Neuronal stem cell (in vitro differentiated cells): ENCODE results near the gene MCU.

Experiments used
- DNase-seq: peaks from one replicate; pipeline ENCODE4 v3.0.0-alpha.2; 2013; ENCODE audit warnings: low spot score
- H2AFZ ChIP-seq: one replicate; pipeline ENCODE4 v1.6.1; 2013; ENCODE audit warnings: mild to moderate bottlenecking, low read length, inconsistent platforms
- H2AK5ac ChIP-seq: 2 replicates; pipeline ENCODE4 v1.6.1; 2013; ENCODE audit warnings: low read depth, mild to moderate bottlenecking, inconsistent platforms, low read length, moderate library complexity, mixed read lengths
- H2BK120ac ChIP-seq: 2 replicates; pipeline ENCODE4 v1.6.1; 2013; ENCODE audit warnings: low read depth, mild to moderate bottlenecking, inconsistent platforms, low read length, moderate library complexity, mixed read lengths
- H2BK12ac ChIP-seq: one replicate; pipeline ENCODE4 v1.6.1; 2013; ENCODE audit warnings: low read length, inconsistent platforms
- H2BK15ac ChIP-seq: 2 replicates; pipeline ENCODE4 v1.6.1; 2013; ENCODE audit warnings: mild to moderate bottlenecking, low read length, inconsistent platforms, mixed read lengths
- H2BK5ac ChIP-seq: one replicate; pipeline ENCODE4 v1.6.1; 2013; ENCODE audit warnings: inconsistent platforms, mild to moderate bottlenecking, low read length, moderate library complexity
- H3K14ac ChIP-seq: one replicate; pipeline ENCODE4 v1.6.1; 2013; ENCODE audit warnings: low read length, inconsistent platforms
- H3K18ac ChIP-seq: 2 replicates; pipeline ENCODE4 v1.6.1; 2013; ENCODE audit warnings: low read length, inconsistent platforms
- H3K23ac ChIP-seq: 2 replicates; pipeline ENCODE4 v1.6.1; 2013; ENCODE audit warnings: low read depth, mild to moderate bottlenecking, mixed read lengths, low read length, inconsistent platforms; ENCODE audit not compliant: poor library complexity
- H3K27ac ChIP-seq: replicated peaks from 3 replicates; pipeline ENCODE4 v1.5.1; 2013; ENCODE audit warnings: low read length, inconsistent platforms
- H3K27me3 ChIP-seq, 3 experiments: 2 replicates each; pipeline ENCODE4 v1.6.1; 2013; ENCODE audit warnings: low read length in 3 of 3, mild to moderate bottlenecking in 2 of 3, inconsistent platforms in 1 of 3, low read depth in 1 of 3, mixed read lengths in 1 of 3, moderate library complexity in 1 of 3; ENCODE audit not compliant: control insufficient read depth in 3 of 3, insufficient read depth in 3 of 3
- H3K36me3 ChIP-seq, 2 donors: replicated peaks in 1 of 2; 2 replicates each; pipeline ENCODE4 v1.6.1; 2013; ENCODE audit warnings: low read length in 2 of 2; ENCODE audit not compliant: control insufficient read depth in 2 of 2, insufficient read depth in 2 of 2
- H3K4ac ChIP-seq: 2 replicates; pipeline ENCODE4 v1.6.1; 2013; ENCODE audit warnings: inconsistent platforms, mild to moderate bottlenecking, low read length, moderate library complexity
- H3K4me1 ChIP-seq, 2 donors: 1 replicate in 1 of 2; 2 replicates in 1 of 2; pipeline ENCODE4 v1.6.1; 2013; ENCODE audit warnings: low read length in 2 of 2, low read depth in 1 of 2; ENCODE audit not compliant: control insufficient read depth in 2 of 2, insufficient read depth in 1 of 2
- H3K4me2 ChIP-seq: one replicate; pipeline ENCODE4 v1.6.1; 2013; ENCODE audit warnings: mild to moderate bottlenecking, low read length, inconsistent platforms; ENCODE audit not compliant: insufficient read depth, poor library complexity, severe bottlenecking
- H3K4me3 ChIP-seq, 2 donors: 2 replicates each; pipeline ENCODE4 v1.5.1; 2013; ENCODE audit warnings: low read length in 2 of 2, mild to moderate bottlenecking in 2 of 2, inconsistent platforms in 1 of 2, moderate library complexity in 1 of 2
- H3K79me1 ChIP-seq: one replicate; pipeline ENCODE4 v1.6.1; 2013; ENCODE audit warnings: low read depth, mild to moderate bottlenecking, inconsistent platforms, low read length, moderate library complexity
- H3K9ac ChIP-seq: one replicate; pipeline ENCODE4 v1.6.1; 2013; ENCODE audit warnings: mild to moderate bottlenecking, low read depth, low read length, inconsistent platforms; ENCODE audit not compliant: poor library complexity
- H3K9me3 ChIP-seq, 2 donors: replicated peaks in 1 of 2; 2 replicates each; pipeline versions ENCODE3 to v1.6.1; 2013; ENCODE audit warnings: low read length in 2 of 2, mild to moderate bottlenecking in 2 of 2, inconsistent platforms in 1 of 2, low read depth in 1 of 2, mixed read lengths in 1 of 2, moderate library complexity in 1 of 2; ENCODE audit not compliant: control insufficient read depth in 2 of 2, insufficient read depth in 1 of 2
- H4K8ac ChIP-seq: one replicate; pipeline ENCODE4 v1.6.1; 2013; ENCODE audit warnings: low read depth, mild to moderate bottlenecking, inconsistent platforms, low read length, moderate library complexity
- H4K91ac ChIP-seq: one replicate; pipeline ENCODE4 v1.6.1; 2013; ENCODE audit warnings: low read length, low read depth, mild to moderate bottlenecking, inconsistent platforms; ENCODE audit not compliant: poor library complexity
- WGBS, 2 donors: extraction: QIAGEN DNeasy Blood & Tissue Kit; methylation state at CpG; one replicate each; pipeline ENCODE4 v1.1.7; 2013; ENCODE audit warnings: missing lambda C conversion rate in 2 of 2, mixed read lengths in 1 of 2; ENCODE audit not compliant: insufficient read length in 2 of 2, insufficient replicate concordance in 1 of 2; ENCODE audit errors: extremely low coverage in 2 of 2; 5-methylcytosine and 5-hydroxymethylcytosine counted together

The MCU gene

GRCh38 chr10:72702868-72703581 lies 11.1 kb downstream of the MCU start:
- H3K9ac ChIP-seq: no peak overlapping the region
- peaks cover 0 to 2% of the 10 kb centered on the region in 2 donors for H3K36me3 ChIP-seq
- no peak overlapping the region for H3K27ac ChIP-seq
- H2BK120ac ChIP-seq: no peak overlapping the region
- H3K79me1 ChIP-seq: peaks cover 4% of the 10 kb centered on the region
- no peak overlapping the region for H4K91ac ChIP-seq
- no peak overlapping the region for H3K4me2 ChIP-seq
- H3K4me1 ChIP-seq: no peaks in the 10 kb centered on the region
- peaks cover 0 to 2% of the 10 kb centered on the region in 2 donors for H3K9me3 ChIP-seq
- no CpG with 5 or more reads among the region's 3 CpGs for WGBS, 2 donors
- H3K4me3 ChIP-seq: no peak overlapping the region
- no peak overlapping the region for H2BK5ac ChIP-seq
- no peak overlapping the region for H3K14ac ChIP-seq
- no peak overlapping the region for H2BK12ac ChIP-seq
- H4K8ac ChIP-seq: no peak overlapping the region
- no peak overlapping the region for H2BK15ac ChIP-seq
- no peak overlapping the region for H2AFZ ChIP-seq
- H3K18ac ChIP-seq: no peak overlapping the region
- H3K27me3 ChIP-seq: no peaks in the 10 kb centered on the region
- H2AK5ac ChIP-seq: no peak overlapping the region
- H3K4ac ChIP-seq: no peak overlapping the region
- no peak overlapping the region for H3K23ac ChIP-seq
- no peak for DNase-seq

GRCh38 chr10:72704117-72704516 lies 12.2 kb downstream of the MCU start:
- Histone ChIP-seq H2AK5ac (no peak overlapping the region), H2BK120ac (no peak overlapping the region), H3K9ac (no peak overlapping the region), H2BK5ac (no peak overlapping the region), H3K23ac (no peak overlapping the region), H3K27ac (no peak overlapping the region), H3K4ac (no peak overlapping the region), H3K4me1 (no peaks in the 10 kb centered on the region), H3K18ac (no peak overlapping the region), H4K91ac (no peak overlapping the region), H4K8ac (no peak overlapping the region), H3K14ac (no peak overlapping the region), H3K27me3 (no peaks in the 10 kb centered on the region), H2AFZ (no peak overlapping the region), H2BK15ac (no peak overlapping the region), H2BK12ac (no peak overlapping the region), H3K79me1 (peaks cover 1% of the 10 kb centered on the region), H3K36me3 (peaks cover 0 to 2% of the 10 kb centered on the region in 2 donors), H3K4me2 (no peak overlapping the region), H3K9me3 (peaks cover 0 to 2% of the 10 kb centered on the region in 2 donors), H3K4me3 (no peak overlapping the region)
- no CpG with 5 or more reads among the region's 4 CpGs for WGBS, 2 donors
- DNase-seq: no peak

- Histone ChIP-seq H2AK5ac (no peak overlapping the region), H2AFZ (no peak overlapping the region), H3K9me3 (no peaks in the 10 kb centered on the region), H3K9ac (no peak overlapping the region), H3K4me2 (no peak overlapping the region), H3K79me1 (peaks cover 3% of the 10 kb centered on the region), H2BK12ac (no peak overlapping the region), H3K36me3 (no peaks in the 10 kb centered on the region), H4K91ac (no peak overlapping the region), H2BK15ac (no peak overlapping the region), H4K8ac (no peak overlapping the region), H3K27ac (no peak overlapping the region), H3K23ac (no peak overlapping the region), H3K4me1 (no peaks in the 10 kb centered on the region), H3K14ac (no peak overlapping the region), H2BK5ac (no peak overlapping the region), H3K4ac (no peak overlapping the region), H3K18ac (no peak overlapping the region), H2BK120ac (no peak overlapping the region), H3K4me3 (no peak overlapping the region), H3K27me3 (no peaks in the 10 kb centered on the region)
- no CpG with 5 or more reads among the region's 1 CpG for WGBS, 2 donors
- no peak for DNase-seq
Measured at GRCh38 chr10:72709041-72709440, 17.1 kb downstream of the MCU start.

GRCh38 chr10:72712136-72712535 lies 20.2 kb downstream of the MCU start:
- Histone ChIP-seq H3K4me2 (no peak overlapping the region), H3K27me3 (no peaks in the 10 kb centered on the region), H3K79me1 (peaks cover 2% of the 10 kb centered on the region), H3K9ac (no peak overlapping the region), H2BK120ac (no peak overlapping the region), H2BK12ac (no peak overlapping the region), H3K9me3 (no peaks in the 10 kb centered on the region), H3K27ac (no peak overlapping the region), H4K8ac (no peak overlapping the region), H3K36me3 (peaks cover 3 to 18% of the 10 kb centered on the region in 2 donors), H3K4me1 (no peaks in the 10 kb centered on the region), H3K18ac (no peak overlapping the region), H3K23ac (no peak overlapping the region), H4K91ac (no peak overlapping the region), H2BK5ac (no peak overlapping the region), H3K14ac (no peak overlapping the region), H2BK15ac (no peak overlapping the region), H2AK5ac (no peak overlapping the region), H2AFZ (no peak overlapping the region), H3K4ac (no peak overlapping the region), H3K4me3 (no peak overlapping the region)
- DNase-seq: no peak
- WGBS, 2 donors: no CpG with 5 or more reads among the region's 2 CpGs
